Left colon (tissue), 2 donors: ENCODE data around the gene TMEM87B. TPM values are rescaled to one million over a fixed set of nuclear protein-coding genes. Genes with fewer than 3 reads are reported as not detected.
A peak's percentile ranks its signal among the peaks of the same experiment; 100 is the strongest.
"Not testable (repeated sequence)": the region's sequence is repeated elsewhere in the genome, so short reads cannot be mapped to it uniquely, and the experiment has no call there.

Experiments
- ATAC-seq: fragments of 200-7000 bp; cut with Tn5 transposase; one replicate; pipeline ENCODE4 v1.9.1; 2020; ENCODE audit warnings: mild to moderate bottlenecking, moderate library complexity
- DNase-seq, 2 donors: peaks; one replicate each; pipeline ENCODE4 v3.0.0-alpha.2; 2020
- intact Hi-C, 2 donors: fragments of 100-400 bp; cut with DNase I in 1 of 2; cut with micrococcal nuclease in 1 of 2; formaldehyde crosslinking; loops; one replicate each; pipeline versions ENCODE4 v1.11.2 to v1.14.0; 2022; cut with DNase I, micrococcal nuclease
- total RNA-seq, 2 donors: library from RNA; stranded (reverse); fragmentation: NEBNext Ultra II Directional; extraction: Animal tissue kit (Norgen Biotek cat#: 25700); gene quantifications; one replicate each; pipeline ENCODE4 v1.2.1, GENCODE V29; 2021
- donor health status: DM: no; HTN: no; CAD: no.
- donor health status: DM: yes; HTN: yes; CAD: no.

Gene TMEM87B
- total RNA-seq, 2 donors from 2014 or later = 72.6 to 81.3 TPM

DNA sequence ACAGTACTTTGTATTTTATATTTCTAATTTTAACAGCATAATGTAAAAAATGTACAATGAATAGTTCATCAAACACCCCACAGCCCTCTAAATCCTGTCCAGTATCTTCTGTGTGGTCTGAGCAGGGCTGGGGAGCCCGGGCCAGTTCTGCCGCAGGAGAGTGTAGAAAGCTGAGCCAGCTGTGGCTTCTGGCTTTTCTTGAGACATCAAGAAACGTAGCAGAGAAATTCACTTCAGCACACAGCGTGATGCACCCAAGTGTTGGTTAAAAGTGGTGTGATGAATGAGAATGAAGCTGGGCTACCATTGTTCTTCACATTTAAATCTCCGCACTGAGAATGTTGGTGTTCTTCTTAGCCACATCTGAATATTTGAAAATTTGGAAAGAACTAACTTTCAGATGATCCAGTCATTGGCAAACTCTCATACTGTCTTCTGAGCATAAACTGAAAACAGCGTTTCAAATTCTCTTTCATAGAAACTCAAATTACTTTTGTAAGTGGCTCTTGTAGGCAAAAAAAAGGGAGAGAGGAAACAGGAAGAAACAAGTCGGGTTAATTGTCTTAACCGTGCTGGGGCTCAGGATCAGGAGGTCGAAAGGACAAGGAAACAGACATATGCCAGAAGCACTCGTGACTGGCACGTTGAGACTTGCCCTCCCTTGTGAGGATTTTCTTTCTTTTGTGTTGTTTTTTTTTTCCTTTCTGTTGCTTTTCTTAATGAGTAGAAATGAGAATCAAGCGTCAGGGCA, 23.4 kb upstream of the TMEM87B start:
- intact Hi-C loops = no loop called here
- DNase-seq = peak in 1 of 2 donors; percentile 50
- ATAC-seq = peak; percentile 91

GRCh38 chr2:112032224-112032586, 22.9 kb upstream of the TMEM87B start:
- intact Hi-C loops = no loop called here
- ATAC-seq (peak; percentile 35), DNase-seq (no peak)

GRCh38 chr2:112032689-112033465, 22.2 kb upstream of the TMEM87B start:
- intact Hi-C loops = no loop called here
- peak; percentile 44 for ATAC-seq
- no peak for DNase-seq

- DNase-seq (no peak), ATAC-seq (no peak)
- intact Hi-C loops = no loop called here
These were observed 21.5 kb upstream of the TMEM87B start for GRCh38 chr2:112033600-112033999.

GRCh38 chr2:112034924-112035323, 20.1 kb upstream of the TMEM87B start:
- DNase-seq = no peak
- intact Hi-C loops = no loop called here
- no peak for ATAC-seq

DNA sequence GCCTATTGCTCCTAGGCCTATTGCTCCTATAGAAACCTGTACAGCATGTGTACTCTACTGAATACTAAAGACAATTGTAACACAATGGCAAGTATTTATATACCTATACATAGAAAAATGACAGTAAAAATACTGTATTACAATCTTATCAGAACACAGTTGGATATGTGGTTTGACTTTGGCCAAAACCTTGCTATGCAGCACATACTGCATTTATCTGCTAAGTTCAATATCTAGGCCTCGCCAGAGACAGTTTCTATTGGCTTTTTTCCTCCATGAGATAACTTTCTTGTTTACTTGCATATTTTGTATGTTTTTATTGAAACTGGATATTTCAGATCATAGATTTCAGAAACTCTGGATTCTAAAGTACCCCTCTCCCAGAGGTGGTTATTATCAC, 19.3 kb upstream of the TMEM87B start:
- DNase-seq = no peak
- no peak for ATAC-seq
- intact Hi-C loops = no loop called here

GRCh38 chr2:112039556-112039955, 15.5 kb upstream of the TMEM87B start:
- ATAC-seq, intact Hi-C loops, DNase-seq: not testable (repeated sequence)

DNA sequence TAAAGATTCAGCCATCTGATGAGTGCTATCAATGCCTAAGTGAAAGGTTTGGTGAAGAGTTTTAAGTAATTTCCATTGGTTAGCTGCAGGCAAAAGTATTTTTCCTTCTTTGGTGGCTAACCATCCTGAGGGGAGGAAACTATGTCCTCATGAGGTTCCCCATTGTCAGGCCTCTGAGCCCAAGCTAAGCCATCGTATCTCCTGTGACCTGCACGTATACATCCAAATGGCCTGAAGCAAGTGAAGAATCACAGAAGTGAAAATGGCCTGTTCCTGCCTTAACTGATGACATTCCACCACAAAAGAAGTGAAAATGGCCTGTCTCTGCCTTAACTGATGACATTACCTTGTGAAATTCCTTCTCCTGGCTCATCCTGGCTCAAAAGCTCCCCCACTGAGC, 15.0 kb upstream of the TMEM87B start:
- ATAC-seq = not testable (repeated sequence)

DNA sequence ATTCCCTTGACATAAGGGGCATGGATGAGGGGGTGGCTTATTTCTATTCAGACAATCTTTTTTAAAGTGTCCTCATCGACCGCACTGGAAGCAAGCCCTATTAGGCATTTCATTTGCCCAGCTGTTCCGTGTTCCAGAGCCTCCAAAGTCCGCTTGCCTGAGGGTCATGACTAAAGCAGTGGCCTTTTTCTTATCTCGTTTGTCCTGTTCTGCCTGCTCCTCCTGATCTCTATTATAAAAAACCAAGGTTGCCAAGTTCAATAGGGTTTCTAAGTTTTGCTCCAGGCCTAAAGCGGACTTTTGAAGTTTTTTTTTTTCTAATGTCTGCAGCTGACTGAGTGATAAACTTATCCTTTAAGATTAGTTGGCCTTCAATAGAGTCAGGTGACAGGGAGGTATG, 13.6 kb upstream of the TMEM87B start:
- intact Hi-C loops, ATAC-seq: not testable (repeated sequence)

More for the DNA sequence above, 15.0 kb upstream of the TMEM87B start:
- DNase-seq, intact Hi-C loops: not testable (repeated sequence)

GRCh38 chr2:112045446-112046014, 9.5 kb upstream of the TMEM87B start:
- DNase-seq = no peak
- no peak for ATAC-seq
- intact Hi-C loops = loop anchor here (5.0 kb wide), 1 partner anchor 148 kb away; the partner anchor contains the start of gene MERTK (in 2 of the 2)

More for the DNA sequence above, 13.6 kb upstream of the TMEM87B start:
- not testable (repeated sequence) for DNase-seq

- no peak for ATAC-seq
- intact Hi-C loops = loop anchor here (5.0 kb wide), 1 partner anchor 149 kb away; the partner anchor contains the start of gene MERTK (in 2 of the 2)
- no peak for DNase-seq
These were observed 8.8 kb upstream of the TMEM87B start for GRCh38 chr2:112046231-112046630.

DNA sequence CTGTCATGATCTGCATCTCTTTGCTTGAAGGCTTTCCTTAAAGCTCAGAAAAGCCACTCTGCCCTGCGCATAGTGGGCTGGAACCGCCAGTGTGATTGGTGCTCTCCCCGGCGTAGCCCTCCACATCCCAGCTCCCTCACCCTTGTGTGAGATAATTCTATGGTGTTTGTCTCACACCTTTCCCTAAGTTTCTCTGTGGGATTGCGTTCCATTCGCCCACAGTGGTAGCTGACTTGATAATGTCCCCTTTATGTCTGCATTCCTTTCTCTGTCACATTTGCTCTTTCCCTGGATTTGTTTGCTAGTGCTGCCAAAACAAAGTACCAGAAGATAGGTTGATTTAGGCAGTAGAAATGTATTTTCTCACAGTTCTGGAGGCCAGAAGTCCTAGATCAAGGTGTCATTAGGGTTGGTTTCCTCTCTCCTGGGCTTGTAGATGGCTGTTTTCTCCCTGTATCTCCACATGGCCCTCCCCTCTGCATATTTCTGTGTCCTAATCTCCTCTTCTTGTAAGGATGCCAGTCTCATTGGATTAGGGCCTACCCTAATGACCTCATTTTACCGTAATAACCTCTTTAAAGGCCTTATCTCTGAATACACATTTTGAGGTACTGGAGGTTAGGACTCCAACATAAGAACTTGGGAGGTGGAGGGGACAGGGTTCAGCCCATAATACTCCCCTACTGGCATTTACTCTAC, 7.4 kb upstream of the TMEM87B start:
- ATAC-seq = no peak
- intact Hi-C loops = loop anchor here (5.0 kb wide), 1 partner anchor 150 kb away; the partner anchor contains the start of gene MERTK (in 2 of the 2)

GRCh38 chr2:112048236-112048592, 6.9 kb upstream of the TMEM87B start:
- intact Hi-C loops = loop anchor here (5.0 kb wide), 1 partner anchor 151 kb away; the partner anchor contains the start of gene MERTK (in 2 of the 2)
- ATAC-seq (no peak), DNase-seq (no peak)

More for the DNA sequence above, 7.4 kb upstream of the TMEM87B start:
- no peak for DNase-seq

DNA sequence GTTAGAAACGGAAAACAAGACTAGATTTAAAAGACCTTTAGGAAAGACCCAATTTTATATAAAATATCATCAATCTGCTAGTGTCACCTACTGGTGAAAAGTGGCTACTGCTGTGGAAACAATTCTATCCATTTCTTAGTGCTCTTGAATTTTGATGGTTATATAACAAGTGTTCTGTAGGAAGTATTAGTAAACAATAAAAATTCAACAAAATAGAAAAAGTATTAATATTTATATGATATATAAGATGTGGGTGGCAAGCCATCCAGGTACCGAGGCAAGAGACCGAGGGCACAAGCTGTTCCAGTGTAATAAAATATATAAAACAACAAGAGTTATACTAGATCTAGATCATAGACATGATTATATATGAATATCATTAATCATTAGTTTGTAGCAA, 6.2 kb upstream of the TMEM87B start:
- intact Hi-C loops = loop anchor here (5.0 kb wide), 1 partner anchor 152 kb away; the partner anchor contains the start of gene MERTK (in 2 of the 2)
- DNase-seq = no peak

DNA sequence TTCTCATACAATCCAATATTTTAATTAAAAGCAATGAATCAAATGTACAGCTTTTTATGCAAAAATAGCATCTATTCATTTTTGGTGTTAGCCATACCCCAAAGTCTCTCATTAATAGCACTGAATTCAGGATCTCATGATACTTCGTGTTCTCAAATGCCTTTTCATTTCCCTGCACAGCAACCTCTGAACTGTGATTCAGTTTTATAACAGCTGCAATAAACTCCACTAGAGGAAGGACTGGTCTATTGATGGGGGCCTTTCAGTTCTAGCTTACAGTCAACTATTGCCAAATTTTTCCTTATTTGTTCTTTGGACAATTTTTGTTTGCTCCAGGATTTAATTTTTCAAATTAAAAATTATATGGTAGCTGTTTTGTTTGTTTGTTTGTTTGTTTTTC, 4.8 kb upstream of the TMEM87B start:
- DNase-seq (no peak), ATAC-seq (peak; percentile 17)
- intact Hi-C loops = no loop called here

More for the DNA sequence above, 6.2 kb upstream of the TMEM87B start:
- ATAC-seq = peak; percentile 62

DNA sequence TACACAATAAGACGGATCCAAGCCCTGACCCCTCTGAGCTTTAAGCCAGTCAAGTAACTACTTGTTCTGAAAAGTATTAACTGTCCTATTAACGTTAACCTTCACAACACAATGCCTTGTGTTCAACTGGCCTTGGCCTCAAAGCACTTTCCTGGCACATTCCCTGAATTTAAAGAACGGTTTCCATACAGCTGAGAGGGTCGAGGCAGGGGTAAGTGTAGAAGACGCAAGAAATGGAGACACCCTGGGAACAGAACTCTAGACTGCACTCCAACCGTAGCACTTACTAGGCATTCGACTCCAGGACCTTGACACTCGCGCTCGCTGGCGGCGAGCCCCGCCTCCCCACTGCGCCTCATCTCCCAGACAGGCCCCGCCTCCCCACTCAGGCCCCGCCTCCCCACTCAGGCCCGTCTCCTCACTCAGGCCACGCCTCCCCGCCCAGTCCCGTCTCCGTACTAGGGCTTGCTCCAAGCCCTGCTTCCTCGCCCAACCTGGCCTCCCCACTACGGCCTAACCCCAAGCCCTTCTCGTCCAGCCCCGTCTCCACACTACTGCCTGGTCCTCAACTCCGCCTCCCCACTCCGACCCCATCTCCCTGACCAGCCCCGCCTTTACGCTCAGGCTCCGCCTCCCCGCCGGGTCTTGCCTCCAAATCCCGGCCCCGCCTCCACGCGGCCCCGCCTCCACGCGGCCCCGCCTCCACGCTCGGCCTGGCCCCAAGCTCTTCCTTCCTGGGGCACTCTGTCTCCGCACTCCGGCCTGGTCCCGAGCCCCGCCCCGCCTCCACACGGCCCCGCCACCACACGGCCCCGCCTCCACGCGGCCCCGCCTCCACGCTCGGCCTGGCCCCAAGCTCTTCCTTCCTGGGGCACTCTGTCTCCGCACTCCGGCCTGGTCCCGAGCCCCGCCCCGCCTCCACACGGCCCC, 887 bp upstream of the TMEM87B start:
- ATAC-seq = peak; percentile 66
- DNase-seq = peak; percentile 98 to 100
- intact Hi-C loops = no loop called here

DNA sequence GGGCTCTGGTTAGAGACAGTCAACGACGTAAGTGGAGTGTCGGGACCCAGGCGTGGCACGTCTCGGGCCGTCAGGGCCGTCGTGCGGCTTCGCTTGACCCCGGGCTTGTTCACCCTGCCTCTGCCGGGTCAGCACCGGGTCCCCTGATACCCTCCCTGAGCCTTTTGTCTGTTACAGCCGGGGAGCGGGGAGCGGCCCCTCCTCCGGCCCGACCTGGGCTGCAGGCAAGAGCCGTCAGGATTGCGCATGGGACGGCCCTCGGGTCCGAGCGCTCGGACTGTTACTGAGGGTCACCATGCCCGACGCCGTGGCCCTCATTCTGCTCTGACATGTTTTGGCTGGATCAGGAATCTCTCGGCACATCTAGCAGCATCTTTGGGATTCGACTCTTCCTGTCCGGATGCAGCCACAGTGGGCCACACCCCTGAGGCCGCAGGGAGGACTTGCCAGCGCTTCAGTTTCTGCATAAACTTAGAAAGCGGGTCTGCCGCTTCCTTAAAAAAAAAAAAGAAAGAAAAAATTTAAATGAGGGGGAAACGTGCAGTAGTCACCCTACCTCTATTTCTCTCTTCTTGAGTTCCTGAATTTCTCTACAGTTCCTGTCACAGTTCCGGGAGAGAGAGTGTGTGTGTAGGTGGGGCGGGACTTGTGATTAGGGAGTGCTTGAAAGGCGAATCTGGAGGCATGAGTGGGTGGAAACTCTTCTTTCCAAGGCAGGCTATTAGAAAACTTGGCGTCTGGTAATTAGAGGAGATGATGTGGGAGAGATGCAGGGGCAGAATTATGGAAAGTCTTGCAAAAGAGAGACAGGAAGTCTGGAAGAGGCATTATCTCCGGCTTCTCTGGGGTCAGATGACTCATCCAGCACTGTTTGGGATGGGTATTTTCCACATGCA, 909 bp downstream of the TMEM87B start:
- intact Hi-C loops = no loop called here
- ATAC-seq (peak; percentile 30), DNase-seq (peak; percentile 67 to 76)
